Umbilical cord (tissue), 2 donors: ENCODE results near the gene PLEKHG4B. TPM values are rescaled to one million over a fixed set of nuclear protein-coding genes. Genes with fewer than 3 reads are reported as not detected.
"Not testable (repeated sequence)": the region's sequence is repeated elsewhere in the genome, so short reads cannot be mapped to it uniquely, and the experiment has no call there.

Experiments used
- DNase-seq: peaks from one replicate; pipeline ENCODE4 v3.0.0-alpha.2; 2015; ENCODE audit warnings: low spot score
- total RNA-seq: library from RNA; depleted of rRNA; stranded (reverse); fragments of >200 nt; gene quantifications from one replicate; pipeline ENCODE4 v1.2.3, GENCODE V29; 2014; ENCODE audit warnings: low replicate concordance; ENCODE audit not compliant: insufficient read depth

PLEKHG4B gene
- total RNA-seq, 1 donor from 2014 or later, result 3.1 TPM

DNA sequence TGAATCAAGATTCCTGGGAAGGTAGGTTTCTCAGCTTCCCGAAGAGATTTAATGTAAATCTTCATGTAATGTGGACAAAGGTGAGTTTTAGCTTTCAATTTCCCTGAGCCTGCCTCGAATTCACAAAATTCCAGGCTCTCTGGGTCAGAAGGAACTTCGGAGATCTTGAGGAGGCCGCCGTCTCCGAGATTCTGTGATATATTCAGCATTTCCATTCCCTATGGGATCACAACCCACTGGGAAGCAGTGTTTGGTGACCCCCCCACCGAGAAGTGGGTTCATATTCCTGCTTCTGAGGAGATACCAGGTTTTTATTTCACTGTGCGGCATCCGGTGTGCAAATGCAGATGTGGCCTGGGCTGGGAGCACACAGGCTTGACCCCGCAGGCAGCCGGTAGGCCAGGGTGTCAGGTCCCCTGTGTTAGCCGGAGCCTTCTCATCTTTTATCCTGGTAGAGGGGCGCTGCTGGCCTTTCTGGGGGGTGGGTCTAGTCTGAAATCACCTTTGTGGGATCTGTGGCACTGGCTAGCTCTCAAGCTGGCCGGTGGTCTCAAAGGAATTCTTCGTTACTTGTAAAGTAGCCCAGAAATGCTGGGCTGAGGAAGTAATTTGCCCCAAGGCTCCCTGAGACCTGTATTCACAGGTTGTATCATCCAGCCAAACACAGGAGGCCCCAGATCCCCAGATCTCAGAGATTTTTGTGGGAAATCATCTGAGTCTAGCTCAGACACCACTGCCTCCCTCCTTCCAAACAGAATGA lies 1.4 kb downstream of the PLEKHG4B start:
- DNase-seq, result no peak

- DNase-seq, result no peak
Observed at GRCh38 chr5:94113-94892, 2.3 kb downstream of the PLEKHG4B start.

DNA sequence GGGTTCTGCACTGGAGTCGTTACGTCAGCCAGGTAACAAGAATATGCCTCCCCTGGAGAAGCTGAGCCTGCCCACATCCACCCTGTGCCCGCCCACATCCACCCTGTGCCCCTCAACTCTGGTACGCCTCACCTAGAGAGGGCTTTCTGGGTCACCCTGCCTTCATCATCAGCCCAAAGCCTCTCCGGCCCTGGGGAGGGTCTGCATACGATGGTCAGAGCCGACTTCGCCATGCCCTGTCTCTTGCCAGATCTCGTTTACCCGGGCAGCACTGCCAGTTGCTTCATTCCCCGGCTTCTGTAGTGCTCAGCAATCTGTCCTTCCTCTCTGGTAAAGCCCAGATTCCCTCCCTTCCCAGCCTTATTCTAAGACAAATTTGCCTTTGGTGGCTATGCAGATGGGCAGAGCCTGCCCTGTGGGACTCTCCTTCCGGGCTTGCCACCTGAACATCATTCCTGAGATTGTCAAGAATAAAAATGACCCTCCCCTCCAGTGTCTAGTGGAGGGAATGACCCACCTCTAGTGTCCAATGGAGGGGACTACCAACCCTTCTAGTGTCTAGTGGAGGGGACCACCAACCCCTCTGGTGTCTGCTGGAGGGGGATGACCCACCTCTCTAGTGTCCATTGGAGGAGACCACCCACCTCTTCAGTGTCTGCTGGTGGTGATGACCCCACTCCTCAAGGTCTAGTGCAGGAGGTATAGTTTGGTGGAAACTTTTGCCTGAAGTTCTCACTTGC lies 3.4 kb downstream of the PLEKHG4B start:
- no peak for DNase-seq

- peak; percentile 51 for DNase-seq
Observed at GRCh38 chr5:96976-97660, 5.2 kb downstream of the PLEKHG4B start.

DNA sequence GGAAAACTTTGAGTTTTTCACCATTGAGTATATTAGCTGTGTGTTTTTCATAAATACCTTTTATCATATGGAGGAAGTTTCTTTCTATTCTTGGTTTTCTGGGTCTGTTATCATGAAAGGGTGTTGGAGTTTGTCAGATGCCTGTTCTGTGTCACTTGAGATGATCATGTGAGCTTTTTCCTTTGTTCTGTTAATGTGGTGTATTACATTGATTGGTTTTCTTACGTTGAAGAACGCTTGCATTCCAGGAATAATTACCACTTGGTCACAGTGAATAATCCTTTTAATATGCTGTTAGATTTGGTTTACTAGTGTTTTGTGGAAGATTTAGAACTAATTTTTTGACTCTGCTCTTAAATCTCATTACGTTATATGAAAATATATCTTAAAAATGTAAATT lies 7.8 kb downstream of the PLEKHG4B start:
- DNase-seq, result no peak

- no peak for DNase-seq
Observed at GRCh38 chr5:102411-103043, 10.6 kb downstream of the PLEKHG4B start.

- not testable (repeated sequence) for DNase-seq
Observed at GRCh38 chr5:104106-104505, 12.1 kb downstream of the PLEKHG4B start.

DNA sequence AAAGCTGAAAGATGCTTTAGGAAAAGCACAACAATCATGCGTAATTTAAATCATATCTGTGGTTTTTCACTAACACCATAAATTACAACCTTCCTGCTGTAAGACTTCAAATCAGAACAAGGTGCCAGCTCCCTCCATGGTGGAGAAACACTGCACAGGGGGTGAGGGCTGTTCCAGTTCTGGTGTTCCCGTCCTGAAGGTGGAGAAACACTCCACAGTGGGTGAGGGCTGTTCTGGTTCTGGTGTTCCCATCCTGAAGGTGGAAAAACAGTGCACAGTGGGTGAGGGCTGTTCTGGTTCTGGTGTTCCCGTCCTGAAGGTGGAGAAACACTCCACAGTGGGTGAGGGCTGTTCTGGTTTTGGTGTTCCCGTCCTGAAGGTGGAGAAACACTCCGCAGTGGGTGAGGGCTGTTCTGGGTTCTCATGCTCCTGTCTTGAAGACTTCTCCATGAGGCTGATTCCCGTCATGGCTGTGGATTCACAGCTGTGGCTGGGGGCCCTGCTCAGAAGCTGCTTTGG lies 12.9 kb downstream of the PLEKHG4B start:
- DNase-seq, result no peak

- DNase-seq, result no peak
Observed at GRCh38 chr5:105504-106070, 13.6 kb downstream of the PLEKHG4B start.

DNA sequence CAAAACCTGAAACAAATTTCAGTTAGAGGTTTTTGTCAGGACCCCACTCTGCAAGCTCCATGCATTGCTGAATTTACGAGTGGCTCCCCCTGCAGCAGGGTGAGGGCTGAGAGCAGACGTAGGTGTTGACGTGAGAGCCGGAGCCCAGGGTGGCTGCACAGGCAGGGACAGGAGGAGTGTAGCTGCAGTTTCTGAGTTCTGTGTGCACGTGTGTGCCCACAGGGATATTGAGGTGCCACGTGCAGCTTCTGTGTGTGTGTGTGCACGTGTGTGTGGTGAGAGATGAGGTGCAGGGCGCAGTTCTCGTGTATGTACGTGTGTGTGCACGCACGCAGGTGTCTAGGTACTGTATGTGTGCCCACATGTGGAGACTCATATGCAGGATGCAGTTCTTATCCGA lies 14.6 kb downstream of the PLEKHG4B start:
- no peak for DNase-seq

- no peak for DNase-seq
Observed at GRCh38 chr5:107526-107925, 15.6 kb downstream of the PLEKHG4B start.

- DNase-seq, result no peak
Observed at GRCh38 chr5:109826-110225, 17.9 kb downstream of the PLEKHG4B start.

DNA sequence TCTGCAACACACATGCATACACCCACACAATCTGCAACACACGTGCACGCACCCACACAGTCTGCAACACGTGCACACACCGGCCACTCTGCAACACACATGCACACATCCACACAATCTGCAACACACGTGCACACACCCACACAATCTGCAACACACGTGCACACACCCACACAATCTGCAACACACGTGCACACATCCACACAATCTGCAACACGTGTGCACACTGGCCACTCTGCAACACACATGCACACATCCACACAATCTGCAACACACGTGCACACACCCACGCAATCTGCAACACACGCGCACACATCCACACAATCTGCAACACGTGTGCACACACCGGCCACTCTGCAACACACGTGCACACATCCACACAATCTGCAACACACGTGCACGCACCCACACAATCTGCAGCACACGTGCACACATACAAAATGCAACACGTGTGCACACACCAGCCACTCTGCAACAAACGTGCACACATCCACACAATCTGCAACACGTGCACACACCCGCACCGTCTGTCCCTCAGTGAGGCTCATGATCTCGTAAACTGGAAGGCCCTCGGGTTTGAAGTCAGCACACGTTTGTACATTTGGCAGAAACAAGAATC lies 18.4 kb downstream of the PLEKHG4B start:
- no peak for DNase-seq

GRCh38 chr5:111171-111570 lies 19.2 kb downstream of the PLEKHG4B start:
- no peak for DNase-seq

DNA sequence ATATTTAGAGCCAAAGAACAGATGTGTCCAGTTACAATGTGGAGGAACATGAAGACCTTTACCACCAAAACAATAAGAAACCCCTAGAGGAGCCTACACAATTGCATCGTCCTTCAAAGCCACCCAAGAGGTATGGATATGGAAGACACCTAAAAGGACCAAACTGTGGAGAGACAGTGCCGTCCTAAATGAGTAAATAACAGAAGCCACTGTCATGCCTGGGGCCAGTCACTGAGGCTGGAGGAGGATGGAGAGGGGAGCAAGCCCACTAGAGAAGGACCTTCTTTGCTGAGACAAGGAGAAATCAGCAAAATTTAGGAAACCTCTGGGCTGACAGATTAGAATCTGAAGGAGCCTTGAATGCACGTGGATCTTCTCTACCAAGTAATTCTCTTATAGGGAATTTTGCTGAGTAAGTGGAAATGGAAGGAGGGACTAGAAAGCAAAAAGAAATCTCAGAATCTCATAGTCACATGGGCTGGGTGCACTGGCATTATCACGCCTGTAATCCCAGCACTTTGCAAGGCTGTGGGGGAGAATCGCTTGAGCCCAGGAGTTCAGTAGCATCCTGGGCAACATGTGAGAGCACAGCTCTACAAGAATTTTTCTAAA lies 27.6 kb downstream of the PLEKHG4B start:
- no peak for DNase-seq

GRCh38 chr5:121432-121831 lies 29.5 kb downstream of the PLEKHG4B start:
- DNase-seq, result no peak

DNA sequence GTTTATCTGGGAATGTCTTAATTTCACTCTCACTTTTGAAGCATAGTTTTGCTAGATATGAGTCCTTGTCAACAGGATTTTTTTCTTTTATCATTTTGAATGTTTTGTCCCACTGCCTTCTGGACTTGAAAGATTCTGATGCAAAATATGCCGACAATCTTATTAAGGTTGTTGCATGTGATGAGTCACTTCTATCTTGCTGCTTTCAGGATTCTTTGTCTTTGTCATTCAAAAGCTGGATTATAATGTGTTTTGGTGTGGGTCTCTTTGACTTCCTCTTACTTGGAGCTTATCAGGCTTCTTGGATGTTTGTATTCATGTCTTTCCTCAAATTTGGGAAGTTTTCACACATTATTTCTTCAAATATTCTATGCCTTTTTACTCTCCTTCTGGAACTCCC lies 33.8 kb downstream of the PLEKHG4B start:
- DNase-seq, result no peak

GRCh38 chr5:126806-127205 lies 34.8 kb downstream of the PLEKHG4B start:
- DNase-seq, result no peak

- DNase-seq, result no peak
Observed at GRCh38 chr5:127886-128285, 35.9 kb downstream of the PLEKHG4B start.

DNA sequence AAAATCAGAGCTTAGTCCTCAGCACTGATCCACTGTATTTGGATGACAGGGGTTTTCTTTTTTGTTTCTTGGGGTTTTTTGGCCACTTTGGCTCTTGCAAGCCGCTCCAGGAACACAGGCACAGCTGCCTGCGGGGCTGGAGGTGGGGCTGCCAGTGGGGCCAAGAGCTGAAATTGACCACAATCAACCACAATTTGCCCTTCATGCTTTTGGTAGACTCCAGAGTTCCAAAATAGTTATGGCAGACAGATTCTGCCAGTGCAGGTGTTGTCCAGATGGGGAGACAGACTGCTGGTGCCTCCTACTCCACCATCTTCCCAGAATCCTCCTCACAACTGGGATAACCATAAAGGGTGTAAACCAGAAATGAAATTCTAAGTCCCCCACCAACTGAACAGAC lies 36.5 kb downstream of the PLEKHG4B start:
- no peak for DNase-seq
